Activated CD8-positive, alpha-beta T cell treated with anti-CD3 and anti-CD28 coated beads for 36 hours (primary cell): ENCODE measurements around the gene SLC22A31. TPM values are rescaled to one million over a fixed set of nuclear protein-coding genes. Genes with fewer than 3 reads are reported as not detected.

Source experiments
- ATAC-seq: fragments of 200-7000 bp; cut with Tn5 transposase; one replicate; pipeline ENCODE4 v1.10.0; 2021; ENCODE audit warnings: mild to moderate bottlenecking, moderate library complexity
- CTCF ChIA-PET: fragments of 350-600 bp; sonication (Branson Sonifier 250); formaldehyde crosslinking; loops from one replicate; lab custom pipeline; 2021; ENCODE audit warnings: antibody characterized with exemption; lab: Charles Lee
- POLR2A ChIA-PET: fragments of 350-600 bp; sonication (Branson Sonifier 250); formaldehyde crosslinking; loops from one replicate; lab custom pipeline; 2021; ENCODE audit warnings: antibody characterized with exemption; lab: Charles Lee
- DNase-seq: peaks from one replicate; pipeline ENCODE4 v3.0.0-alpha.2; 2020
- H3K27ac Mint-ChIP-seq: one replicate; pipeline ENCODE4 v1.8.0; 2021; ENCODE audit warnings: mild to moderate bottlenecking, mixed read lengths
- H3K27me3 Mint-ChIP-seq: one replicate; pipeline ENCODE4 v1.8.0; 2021; ENCODE audit warnings: mixed read lengths
- H3K36me3 Mint-ChIP-seq: one replicate; pipeline ENCODE4 v1.8.0; 2021; ENCODE audit warnings: low read depth, mixed read lengths
- H3K4me1 Mint-ChIP-seq: one replicate; pipeline ENCODE4 v1.8.0; 2021; ENCODE audit warnings: low read depth, mixed read lengths
- H3K4me3 Mint-ChIP-seq: one replicate; pipeline ENCODE4 v1.8.0; 2021; ENCODE audit warnings: mild to moderate bottlenecking, moderate library complexity, mixed read lengths
- H3K9me3 Mint-ChIP-seq: one replicate; pipeline ENCODE4 v1.8.0; 2021; ENCODE audit warnings: mixed read lengths
- intact Hi-C: fragments of 100-400 bp; cut with micrococcal nuclease; formaldehyde crosslinking; loops from one replicate; pipeline ENCODE4 v1.10.0; 2022
- total RNA-seq, 2 experiments: library from RNA; stranded (reverse); gene quantifications; one replicate each; pipeline ENCODE4 v1.2.3, GENCODE V29; 2021
- TF ChIP-seq, protein P1 (sequence below): fragments of 200-600 bp; IDR thresholded peaks from one replicate; pipeline ENCODE4 v1.8.0; 2022; ENCODE audit warnings: antibody characterized with exemption, mild to moderate bottlenecking

SLC22A31 gene
- total RNA-seq, 2 experiments from 2014 or later = 0.16 to 0.20 TPM

DNA sequence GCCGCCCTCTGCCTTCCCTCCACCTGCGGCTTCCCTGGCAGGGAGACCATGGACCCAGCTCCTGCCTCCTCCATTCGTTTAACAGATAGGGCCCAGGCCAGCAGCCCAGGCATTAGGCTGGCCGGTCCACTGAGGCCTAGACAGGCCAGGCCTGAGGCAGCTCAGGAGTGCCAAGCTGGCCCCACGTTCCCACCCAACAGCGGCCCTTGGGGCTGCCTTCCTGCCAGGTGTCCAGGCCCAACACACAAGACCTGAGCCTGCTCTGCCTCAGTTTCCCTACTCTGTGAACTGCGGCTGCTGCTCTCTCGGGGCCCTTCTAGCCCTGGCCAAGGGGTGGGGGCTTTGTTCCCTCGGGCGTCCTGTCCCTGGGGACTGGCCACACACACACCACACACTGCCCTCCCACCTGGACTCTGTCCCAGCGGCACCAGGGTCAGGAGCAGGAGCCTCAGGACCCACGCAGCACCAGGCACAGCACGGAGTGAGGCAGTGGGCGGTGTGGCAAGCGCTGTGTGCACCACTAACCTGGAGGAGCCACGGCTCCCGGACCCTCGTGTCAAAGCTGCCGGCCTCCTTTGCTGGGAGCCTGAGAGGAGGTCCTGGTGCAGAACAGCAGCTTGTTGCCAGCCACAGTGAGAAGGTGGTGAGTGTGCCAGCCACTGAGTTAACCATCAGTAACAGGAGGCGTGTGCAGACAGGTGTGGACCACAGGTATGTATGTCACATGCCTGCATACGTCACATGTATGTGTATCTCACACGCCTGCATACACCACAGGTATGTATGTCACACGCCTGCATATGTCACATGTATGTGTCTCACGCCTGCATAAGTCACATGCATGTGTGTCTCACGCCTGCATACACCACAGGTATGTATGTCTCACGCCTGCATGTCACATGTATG is 43.3 kb downstream of the SLC22A31 start:
- ChIA-PET CTCF (no interaction called here), POLR2A (interaction anchor here (0.6 to 1.3 kb wide), 3 partner anchors 11 to 63 kb away, joined by 3 read pairs; partner anchors contain the start of gene ACSF3)
- intact Hi-C loops = no loop called here
- Mint-ChIP-seq H3K36me3 (peaks cover 2% of the 10 kb centered on the region), H3K4me3 (no peak overlapping the region), H3K9me3 (peaks cover 3% of the 10 kb centered on the region), H3K27ac (no peak overlapping the region), H3K4me1 (peaks cover 2% of the 10 kb centered on the region), H3K27me3 (no peaks in the 10 kb centered on the region)
- ATAC-seq (no peak), DNase-seq (no peak)
- TF ChIP-seq, protein P1, sequence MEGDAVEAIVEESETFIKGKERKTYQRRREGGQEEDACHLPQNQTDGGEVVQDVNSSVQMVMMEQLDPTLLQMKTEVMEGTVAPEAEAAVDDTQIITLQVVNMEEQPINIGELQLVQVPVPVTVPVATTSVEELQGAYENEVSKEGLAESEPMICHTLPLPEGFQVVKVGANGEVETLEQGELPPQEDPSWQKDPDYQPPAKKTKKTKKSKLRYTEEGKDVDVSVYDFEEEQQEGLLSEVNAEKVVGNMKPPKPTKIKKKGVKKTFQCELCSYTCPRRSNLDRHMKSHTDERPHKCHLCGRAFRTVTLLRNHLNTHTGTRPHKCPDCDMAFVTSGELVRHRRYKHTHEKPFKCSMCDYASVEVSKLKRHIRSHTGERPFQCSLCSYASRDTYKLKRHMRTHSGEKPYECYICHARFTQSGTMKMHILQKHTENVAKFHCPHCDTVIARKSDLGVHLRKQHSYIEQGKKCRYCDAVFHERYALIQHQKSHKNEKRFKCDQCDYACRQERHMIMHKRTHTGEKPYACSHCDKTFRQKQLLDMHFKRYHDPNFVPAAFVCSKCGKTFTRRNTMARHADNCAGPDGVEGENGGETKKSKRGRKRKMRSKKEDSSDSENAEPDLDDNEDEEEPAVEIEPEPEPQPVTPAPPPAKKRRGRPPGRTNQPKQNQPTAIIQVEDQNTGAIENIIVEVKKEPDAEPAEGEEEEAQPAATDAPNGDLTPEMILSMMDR = no peak

DNA sequence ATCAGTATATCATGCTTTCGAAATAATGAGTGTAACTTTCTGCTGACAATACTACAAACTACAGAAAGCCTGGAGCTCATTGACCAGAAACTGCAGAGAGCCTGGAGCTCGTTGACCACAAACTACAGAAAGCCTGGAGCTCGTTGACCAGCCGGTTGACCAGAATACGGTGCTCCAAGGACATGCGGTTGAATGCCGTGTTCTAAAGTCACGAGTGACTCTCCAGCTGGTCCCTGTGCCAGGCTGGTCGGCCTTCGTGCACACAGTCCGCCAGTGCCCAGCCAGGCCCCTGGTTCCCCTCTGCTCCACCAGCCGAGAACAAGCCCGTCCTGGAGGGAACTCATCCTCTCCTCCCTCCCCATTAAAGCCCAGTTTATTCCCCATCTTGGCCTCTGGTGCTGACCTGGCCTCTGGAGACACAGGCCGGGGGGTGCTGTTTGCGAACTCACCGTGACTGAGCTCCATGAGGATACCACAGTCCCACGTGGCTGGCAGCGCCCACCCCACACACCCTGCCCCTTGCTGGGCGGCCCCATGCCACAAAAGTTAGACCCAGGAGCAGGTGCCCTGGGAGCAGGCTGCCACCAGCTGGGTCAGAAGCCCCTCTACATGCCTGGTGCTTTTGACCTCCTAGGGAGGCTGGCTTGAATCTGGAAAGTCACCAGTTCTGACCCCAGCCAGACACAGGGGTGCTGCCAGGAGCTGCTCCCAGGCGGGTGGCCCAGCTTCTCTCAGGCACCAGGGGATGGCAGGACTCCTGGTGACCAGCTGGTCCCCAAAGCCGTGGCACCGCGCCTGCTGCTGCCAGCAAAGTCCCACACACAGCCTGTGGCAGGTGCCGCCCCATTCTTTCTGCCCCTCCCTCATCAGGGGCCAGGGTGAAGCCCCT is 44.2 kb downstream of the SLC22A31 start:
- CTCF ChIA-PET = interaction anchor here (1.4 kb wide), 1 partner anchor 11 kb away, joined by 4 read pairs; no protein-coding TSS in a partner anchor
- intact Hi-C loops = no loop called here
- ATAC-seq (peak; percentile 35), DNase-seq (no peak)
- no peak overlapping the region for H3K27ac Mint-ChIP-seq
- no peak overlapping the region for H3K4me3 Mint-ChIP-seq
- H3K9me3 Mint-ChIP-seq = peaks cover 3% of the 10 kb centered on the region
- no peaks in the 10 kb centered on the region for H3K27me3 Mint-ChIP-seq
- TF ChIP-seq, protein P1 = no peak
- peaks cover 2% of the 10 kb centered on the region for H3K4me1 Mint-ChIP-seq
- POLR2A ChIA-PET = interaction anchor here (0.6 to 1.3 kb wide), 4 partner anchors 7 to 62 kb away, joined by 3 read pairs; partner anchors contain the start of gene ACSF3
- H3K36me3 Mint-ChIP-seq = peaks cover 5% of the 10 kb centered on the region

DNA sequence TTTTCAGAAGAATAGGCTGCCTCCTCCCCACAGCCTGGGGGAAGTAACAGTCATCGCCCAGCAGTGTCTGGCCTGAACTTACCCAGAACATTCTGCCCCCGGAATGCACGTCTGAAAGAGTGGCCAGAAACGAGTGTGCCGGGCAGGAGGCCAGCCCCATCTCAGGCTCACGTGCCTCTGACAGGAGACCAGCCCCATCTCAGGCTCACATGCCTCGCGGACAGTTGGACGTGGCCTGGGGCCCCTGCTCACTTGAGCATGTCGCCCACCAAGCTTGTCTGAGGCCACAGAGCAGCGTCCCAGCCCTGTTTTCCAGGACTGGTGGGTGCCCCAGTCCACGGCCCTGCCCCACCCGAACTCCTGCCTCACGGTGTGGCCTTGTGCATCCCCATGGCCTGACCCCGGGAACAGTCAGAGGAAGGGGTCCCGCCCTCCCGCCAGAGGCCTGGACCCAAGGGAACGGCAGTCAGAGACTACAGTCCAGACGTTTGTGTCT is 45.1 kb downstream of the SLC22A31 start:
- Mint-ChIP-seq H3K4me1 (peaks cover 2% of the 10 kb centered on the region), H3K27ac (no peak overlapping the region), H3K4me3 (no peak overlapping the region), H3K9me3 (peaks cover 3% of the 10 kb centered on the region), H3K27me3 (no peaks in the 10 kb centered on the region), H3K36me3 (peaks cover 10% of the 10 kb centered on the region)
- intact Hi-C loops = no loop called here
- TF ChIP-seq, protein P1 = no peak
- DNase-seq (no peak), ATAC-seq (no peak)
- ChIA-PET POLR2A (interaction anchor here (1.0 to 1.3 kb wide), 2 partner anchors 8 to 40 kb away, joined by 3 to 4 read pairs; no protein-coding TSS in a partner anchor), CTCF (interaction anchor here (1.4 kb wide), 1 partner anchor 12 kb away, joined by 4 read pairs; no protein-coding TSS in a partner anchor)

DNA sequence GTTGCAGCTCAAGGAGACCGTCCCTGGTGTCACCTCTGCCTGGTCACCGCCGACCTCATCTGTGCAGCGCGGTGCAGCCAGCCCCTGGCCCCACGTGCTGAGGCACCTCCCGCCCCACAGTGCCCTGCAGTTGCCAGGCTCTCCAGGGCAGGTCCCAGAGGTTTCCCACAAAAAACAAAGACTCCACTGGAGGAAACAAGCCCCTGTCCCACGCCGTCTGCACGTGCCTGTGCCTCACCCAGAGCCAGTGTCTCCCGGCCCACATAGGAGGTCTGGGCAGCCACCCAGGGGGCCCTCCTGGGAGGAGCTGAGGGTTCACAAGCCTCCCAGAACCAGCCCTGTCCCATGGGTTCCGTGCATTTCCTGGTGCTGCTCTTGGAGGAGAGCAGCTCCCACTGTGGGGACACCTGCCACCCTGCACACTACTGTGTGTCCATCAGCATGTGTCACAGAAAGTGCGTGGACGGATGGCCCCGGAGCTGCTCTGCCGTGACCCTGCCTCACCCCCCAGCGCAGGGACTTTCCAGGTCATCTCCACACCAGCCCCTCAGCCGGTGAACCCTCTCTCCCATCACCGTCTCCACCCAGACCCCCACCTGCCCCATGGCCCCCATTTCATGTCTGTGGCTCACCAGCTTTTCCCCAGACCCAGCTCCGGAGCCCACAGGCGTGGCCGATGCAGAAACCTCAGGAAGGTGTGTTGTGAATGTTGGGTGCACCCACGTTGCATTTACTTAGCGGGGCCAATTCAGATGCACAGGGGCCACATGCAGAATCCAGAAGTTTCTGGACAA is 45.8 kb downstream of the SLC22A31 start:
- intact Hi-C loops = no loop called here
- ATAC-seq (no peak), DNase-seq (no peak)
- TF ChIP-seq, protein P1 = no peak
- Mint-ChIP-seq H3K36me3 (peaks cover 11% of the 10 kb centered on the region), H3K4me1 (peaks cover 2% of the 10 kb centered on the region), H3K9me3 (peaks cover 3% of the 10 kb centered on the region), H3K27ac (no peak overlapping the region), H3K27me3 (no peaks in the 10 kb centered on the region), H3K4me3 (no peak overlapping the region)
- CTCF ChIA-PET = interaction anchor here (1.4 kb wide), 1 partner anchor 12 kb away, joined by 4 read pairs; no protein-coding TSS in a partner anchor
- POLR2A ChIA-PET = interaction anchor here (1.0 to 1.3 kb wide), 2 partner anchors 9 to 39 kb away, joined by 3 to 4 read pairs; no protein-coding TSS in a partner anchor
